K562 (cell line): Measurements from ENCODE around the gene ZNF439. TPM values are rescaled to one million over a fixed set of nuclear protein-coding genes. Genes with fewer than 3 reads are reported as not detected.

Experiments used
- ATF7 ChIP-seq: fragments of 450-650 bp; IDR thresholded peaks from 2 replicates; pipeline ENCODE4 v1.7.1; 2014; ENCODE audit warnings: mild to moderate bottlenecking, moderate library complexity
- BDP1 ChIP-seq: IDR thresholded peaks from 3 replicates; pipeline ENCODE4 v1.6.1; 2011; ENCODE audit not compliant: insufficient read length, insufficient read depth
- CBX5 ChIP-seq: IDR thresholded peaks from 2 replicates; pipeline ENCODE4 v1.6.1; 2014; ENCODE audit warnings: low read depth, borderline replicate concordance
- CSDE1 ChIP-seq, 2 experiments: fragments of 450-650 bp; IDR thresholded peaks; 2 replicates each; pipeline ENCODE4 v1.6.1; 2016; ENCODE audit warnings: mild to moderate bottlenecking in 1 of 2
- ELF1 ChIP-seq: fragments of 200-800 bp; sonication (Bioruptor generic); IDR thresholded peaks from 2 replicates; pipeline ENCODE4 v1.6.1; 2016; ENCODE audit warnings: missing genetic modification characterization, missing compliant biosample characterization
- NEUROD1 ChIP-seq: fragments of 150-350 bp; IDR thresholded peaks from 2 replicates; pipeline ENCODE4 v1.6.1; 2014; ENCODE audit warnings: borderline replicate concordance, low read length, low read depth; ENCODE audit not compliant: partially characterized antibody
- NR2C1 ChIP-seq, 2 experiments: fragments of 450-650 bp; IDR thresholded peaks; 2 replicates each; pipeline ENCODE4 v1.6.1; 2017; ENCODE audit warnings: mild to moderate bottlenecking in 2 of 2, antibody characterized with exemption in 1 of 2, inconsistent platforms in 1 of 2, missing compliant biosample characterization in 1 of 2, missing genetic modification characterization in 1 of 2
- SOX6 ChIP-seq: fragments of 450-650 bp; IDR thresholded peaks from 2 replicates; pipeline ENCODE4 v1.6.1; 2014; ENCODE audit warnings: mild to moderate bottlenecking
- TAF7 ChIP-seq: fragments of 450-650 bp; IDR thresholded peaks from 2 replicates; pipeline ENCODE4 v1.6.1; 2016; ENCODE audit warnings: missing genetic modification characterization, missing compliant biosample characterization
- TCFL5 ChIP-seq: fragments of 250-450 bp; sonication (Bioruptor Pico); conservative IDR thresholded peaks from 2 replicates; pipeline ENCODE4 v1.6.1; 2021; ENCODE audit warnings: mild to moderate bottlenecking, moderate library complexity, matching md5 sums
- TRIM28 ChIP-seq: fragments of 450-650 bp; IDR thresholded peaks from 2 replicates; pipeline ENCODE4 v1.6.1; 2017
- TSC22D4 ChIP-seq: fragments of 450-650 bp; IDR thresholded peaks from 2 replicates; pipeline ENCODE4 v1.6.1; 2016; ENCODE audit warnings: missing genetic modification characterization, missing biosample characterization, control low read depth
- ZC3H11A ChIP-seq: IDR thresholded peaks from 2 replicates; pipeline ENCODE4 v1.6.1; 2012; ENCODE audit warnings: low read depth, low read length, improper control_type of control experiment
- ZFP36 ChIP-seq: fragments of 150-350 bp; IDR thresholded peaks from 2 replicates; pipeline ENCODE4 v1.6.1; 2018; ENCODE audit warnings: low read length, low read depth; ENCODE audit not compliant: partially characterized antibody
- polyA plus RNA-seq, 8 experiments: library from polyadenylated mRNA; depleted of rRNA in 4 of 8; stranded (reverse) in 5 of 8; unstranded in 3 of 8; fragments of >200 nt; fragmentation: Nextera tagmentation in 2 of 8; fragmentation: Illumina TruSeq in 1 of 8; extraction: Ambion mirVana in 2 of 8; extraction: Trizol in 1 of 8; gene quantifications; 2 replicates each; pipeline versions ENCODE4 v1.2.1 to v1.2.3, GENCODE V29; 2011 to 2014; ENCODE audit warnings: inconsistent platforms in 1 of 8, missing spikeins in 1 of 8
- total RNA-seq, 7 experiments: library from RNA; depleted of rRNA in 6 of 7; stranded (reverse); fragments of >200 nt in 6 of 7; fragmentation: Illumina TruSeq in 2 of 7; extraction: Trizol in 2 of 7; gene quantifications; 2 replicates each; pipeline versions ENCODE4 v1.2.1 to v1.2.3, GENCODE V29; 2011 to 2021; ENCODE audit warnings: low replicate concordance in 1 of 7
- TF ChIP-seq, protein P1 (sequence below): fragments of 450-650 bp; IDR thresholded peaks from 2 replicates; pipeline ENCODE4 v1.6.1; 2018; ENCODE audit warnings: mild to moderate bottlenecking, low read depth; ENCODE audit not compliant: partially characterized antibody
- TF ChIP-seq, protein P2 (sequence below), 2 experiments: fragments of 450-650 bp in 1 of 2; sonication (generic) in 1 of 2; formaldehyde crosslinking in 1 of 2; IDR thresholded peaks; 2 replicates each; pipeline versions ENCODE4 v1.7.1 to v1.9.0; 2016 to 2022; ENCODE audit warnings: inconsistent platforms in 1 of 2, mild to moderate bottlenecking in 1 of 2, missing genetic modification reagents in 1 of 2
- TF ChIP-seq, protein P3 (sequence below), 2 experiments: fragments of 200-800 bp in 1 of 2; sonication (Bioruptor generic) in 1 of 2; sonication (generic) in 1 of 2; formaldehyde crosslinking in 1 of 2; IDR thresholded peaks in 1 of 2; conservative IDR thresholded peaks in 1 of 2; 2 replicates each; pipeline versions ENCODE4 v1.5.0 to v1.6.1; 2016 to 2020; ENCODE audit warnings: missing compliant biosample characterization in 1 of 2, missing genetic modification characterization in 1 of 2, missing genetic modification reagents in 1 of 2

Gene ZNF439
- total and polyA plus RNA-seq, 9 of the 15 experiments (the other 6 are each of a cell fraction or from before 2014, with no cell fraction given), result 0.04 to 0.18 (median 0.10) TPM; not detected in 3

DNA sequence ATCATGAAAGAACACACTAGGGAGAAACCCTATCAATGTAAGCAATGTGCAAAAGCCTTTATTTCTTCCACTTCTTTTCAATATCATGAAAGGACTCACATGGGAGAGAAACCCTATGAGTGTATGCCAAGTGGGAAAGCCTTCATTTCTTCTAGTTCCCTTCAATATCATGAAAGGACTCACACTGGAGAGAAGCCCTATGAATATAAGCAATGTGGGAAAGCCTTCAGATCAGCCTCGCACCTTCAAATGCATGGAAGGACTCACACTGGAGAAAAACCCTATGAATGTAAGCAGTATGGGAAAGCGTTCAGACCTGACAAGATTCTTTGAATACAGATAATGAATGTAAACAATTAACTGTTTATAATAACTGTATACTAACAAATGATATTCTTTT lies 15.0 kb upstream of the ZNF439 start (continued):
- TF ChIP-seq SOX6, result 0 out of 2 replicates have a peak, but pooled peaks have one; percentile 29
- TF ChIP-seq CSDE1 (IDR thresholded peaks at IDR 0.05), result no peak
- TF ChIP-seq TRIM28, result peak; percentile 80
- no peak for TF ChIP-seq NEUROD1
- TF ChIP-seq ZC3H11A, result no peak
- TF ChIP-seq BDP1, result no peak
- TF ChIP-seq ZFP36, result no peak
- no peak for TF ChIP-seq TAF7
- TF ChIP-seq, protein P1, sequence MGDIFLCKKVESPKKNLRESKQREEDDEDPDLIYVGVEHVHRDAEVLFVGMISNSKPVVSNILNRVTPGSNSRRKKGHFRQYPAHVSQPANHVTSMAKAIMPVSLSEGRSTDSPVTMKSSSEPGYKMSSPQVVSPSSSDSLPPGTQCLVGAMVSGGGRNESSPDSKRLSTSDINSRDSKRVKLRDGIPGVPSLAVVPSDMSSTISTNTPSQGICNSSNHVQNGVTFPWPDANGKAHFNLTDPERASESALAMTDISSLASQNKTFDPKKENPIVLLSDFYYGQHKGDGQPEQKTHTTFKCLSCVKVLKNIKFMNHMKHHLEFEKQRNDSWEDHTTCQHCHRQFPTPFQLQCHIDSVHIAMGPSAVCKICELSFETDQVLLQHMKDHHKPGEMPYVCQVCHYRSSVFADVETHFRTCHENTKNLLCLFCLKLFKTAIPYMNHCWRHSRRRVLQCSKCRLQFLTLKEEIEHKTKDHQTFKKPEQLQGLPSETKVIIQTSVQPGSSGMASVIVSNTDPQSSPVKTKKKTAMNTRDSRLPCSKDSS, result peak; percentile 66
- TF ChIP-seq TSC22D4 (tag), result no peak
- TF ChIP-seq, protein P2, sequence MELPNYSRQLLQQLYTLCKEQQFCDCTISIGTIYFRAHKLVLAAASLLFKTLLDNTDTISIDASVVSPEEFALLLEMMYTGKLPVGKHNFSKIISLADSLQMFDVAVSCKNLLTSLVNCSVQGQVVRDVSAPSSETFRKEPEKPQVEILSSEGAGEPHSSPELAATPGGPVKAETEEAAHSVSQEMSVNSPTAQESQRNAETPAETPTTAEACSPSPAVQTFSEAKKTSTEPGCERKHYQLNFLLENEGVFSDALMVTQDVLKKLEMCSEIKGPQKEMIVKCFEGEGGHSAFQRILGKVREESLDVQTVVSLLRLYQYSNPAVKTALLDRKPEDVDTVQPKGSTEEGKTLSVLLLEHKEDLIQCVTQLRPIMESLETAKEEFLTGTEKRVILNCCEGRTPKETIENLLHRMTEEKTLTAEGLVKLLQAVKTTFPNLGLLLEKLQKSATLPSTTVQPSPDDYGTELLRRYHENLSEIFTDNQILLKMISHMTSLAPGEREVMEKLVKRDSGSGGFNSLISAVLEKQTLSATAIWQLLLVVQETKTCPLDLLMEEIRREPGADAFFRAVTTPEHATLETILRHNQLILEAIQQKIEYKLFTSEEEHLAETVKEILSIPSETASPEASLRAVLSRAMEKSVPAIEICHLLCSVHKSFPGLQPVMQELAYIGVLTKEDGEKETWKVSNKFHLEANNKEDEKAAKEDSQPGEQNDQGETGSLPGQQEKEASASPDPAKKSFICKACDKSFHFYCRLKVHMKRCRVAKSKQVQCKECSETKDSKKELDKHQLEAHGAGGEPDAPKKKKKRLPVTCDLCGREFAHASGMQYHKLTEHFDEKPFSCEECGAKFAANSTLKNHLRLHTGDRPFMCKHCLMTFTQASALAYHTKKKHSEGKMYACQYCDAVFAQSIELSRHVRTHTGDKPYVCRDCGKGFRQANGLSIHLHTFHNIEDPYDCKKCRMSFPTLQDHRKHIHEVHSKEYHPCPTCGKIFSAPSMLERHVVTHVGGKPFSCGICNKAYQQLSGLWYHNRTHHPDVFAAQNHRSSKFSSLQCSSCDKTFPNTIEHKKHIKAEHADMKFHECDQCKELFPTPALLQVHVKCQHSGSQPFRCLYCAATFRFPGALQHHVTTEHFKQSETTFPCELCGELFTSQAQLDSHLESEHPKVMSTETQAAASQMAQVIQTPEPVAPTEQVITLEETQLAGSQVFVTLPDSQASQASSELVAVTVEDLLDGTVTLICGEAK (IDR thresholded peaks at IDR 0.05), result no peak
- TF ChIP-seq, protein P2 (CRISPR knock-in tag; IDR thresholded peaks at IDR 0.05), result no peak
- TF ChIP-seq TCFL5 (CRISPR knock-in tag), result no peak
- TF ChIP-seq, protein P3, sequence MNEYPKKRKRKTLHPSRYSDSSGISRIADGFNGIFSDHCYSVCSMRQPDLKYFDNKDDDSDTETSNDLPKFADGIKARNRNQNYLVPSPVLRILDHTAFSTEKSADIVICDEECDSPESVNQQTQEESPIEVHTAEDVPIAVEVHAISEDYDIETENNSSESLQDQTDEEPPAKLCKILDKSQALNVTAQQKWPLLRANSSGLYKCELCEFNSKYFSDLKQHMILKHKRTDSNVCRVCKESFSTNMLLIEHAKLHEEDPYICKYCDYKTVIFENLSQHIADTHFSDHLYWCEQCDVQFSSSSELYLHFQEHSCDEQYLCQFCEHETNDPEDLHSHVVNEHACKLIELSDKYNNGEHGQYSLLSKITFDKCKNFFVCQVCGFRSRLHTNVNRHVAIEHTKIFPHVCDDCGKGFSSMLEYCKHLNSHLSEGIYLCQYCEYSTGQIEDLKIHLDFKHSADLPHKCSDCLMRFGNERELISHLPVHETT (CRISPR knock-in tag; conservative IDR thresholded peaks at IDR 0.05 in 1 of 2, IDR thresholded peaks at IDR 0.05 in 1 of 2), result no peak
- TF ChIP-seq ELF1 (tag), result no peak
- TF ChIP-seq CBX5, result peak; percentile 63; the same call in 1 of the 2 replicates
- no peak for TF ChIP-seq NR2C1 (IDR thresholded peaks at IDR 0.05)
- no peak for TF ChIP-seq NR2C1 (tag; IDR thresholded peaks at IDR 0.05)
- no peak for TF ChIP-seq ATF7
